Glutamatergic neuron (in vitro differentiated cells): ENCODE data around the gene MYEF2. TPM values are rescaled to one million over a fixed set of nuclear protein-coding genes. Genes with fewer than 3 reads are reported as not detected.

Source experiments
- DNase-seq: peaks from one replicate; pipeline ENCODE4 v3.0.0; 2022
- H3K27ac Mint-ChIP-seq: one replicate; pipeline ENCODE4 v1.8.0; 2020; ENCODE audit warnings: mild to moderate bottlenecking, mixed read lengths, inconsistent platforms; ENCODE audit not compliant: unreplicated experiment
- H3K27me3 Mint-ChIP-seq: one replicate; pipeline ENCODE4 v1.8.0; 2020; ENCODE audit warnings: mild to moderate bottlenecking, moderate library complexity, mixed read lengths, inconsistent platforms; ENCODE audit not compliant: unreplicated experiment
- H3K36me3 Mint-ChIP-seq: one replicate; pipeline ENCODE4 v1.8.0; 2020; ENCODE audit warnings: mild to moderate bottlenecking, mixed read lengths, inconsistent platforms; ENCODE audit not compliant: unreplicated experiment
- H3K4me1 Mint-ChIP-seq: one replicate; pipeline ENCODE4 v1.8.0; 2020; ENCODE audit warnings: mild to moderate bottlenecking, low read depth, mixed read lengths, inconsistent platforms; ENCODE audit not compliant: unreplicated experiment
- H3K4me3 Mint-ChIP-seq: one replicate; pipeline ENCODE4 v1.8.0; 2020; ENCODE audit warnings: mild to moderate bottlenecking, mixed read lengths, inconsistent platforms; ENCODE audit not compliant: unreplicated experiment
- H3K9me3 Mint-ChIP-seq: one replicate; pipeline ENCODE4 v1.8.0; 2020; ENCODE audit warnings: mild to moderate bottlenecking, moderate library complexity, mixed read lengths, inconsistent platforms; ENCODE audit not compliant: unreplicated experiment
- CTCF ChIP-seq: fragments of 200-600 bp; sonication (generic); IDR thresholded peaks from one replicate; pipeline ENCODE4 v1.5.0; 2021; ENCODE audit not compliant: partially characterized antibody, unreplicated experiment
- total RNA-seq: library from RNA; stranded (reverse); fragmentation: NEBNext Ultra II Directional; extraction: Animal tissue kit (Norgen Biotek cat#: 25700); gene quantifications from one replicate; pipeline ENCODE4 v1.2.1, GENCODE V29; 2021; ENCODE audit not compliant: unreplicated experiment

MYEF2 gene
- total RNA-seq, 1 donor from 2014 or later, result 245 TPM

GRCh38 chr15:48221261-48221660, 43.2 kb upstream of the MYEF2 start:
- DNase-seq, result no peak
- no peak for TF ChIP-seq CTCF
- no peaks in the 10 kb centered on the region for H3K9me3 Mint-ChIP-seq
- H3K27me3 Mint-ChIP-seq, result no peaks in the 10 kb centered on the region
- no peak overlapping the region for H3K27ac Mint-ChIP-seq
- no peaks in the 10 kb centered on the region for H3K36me3 Mint-ChIP-seq
- no peak overlapping the region for H3K4me3 Mint-ChIP-seq
- H3K4me1 Mint-ChIP-seq, result no peaks in the 10 kb centered on the region

- H3K27ac Mint-ChIP-seq, result no peak within 1 kb of the TSS
- H3K4me1 Mint-ChIP-seq, result no peaks in the 10 kb centered on the region
- H3K27me3 Mint-ChIP-seq, result no peaks in the 10 kb centered on the region
- no peaks in the 10 kb centered on the region for H3K9me3 Mint-ChIP-seq
- no peaks in the 10 kb centered on the region for H3K36me3 Mint-ChIP-seq
- no peak for DNase-seq
- H3K4me3 Mint-ChIP-seq, result no peak within 1 kb of the TSS
- TF ChIP-seq CTCF, result no peak
Observed at GRCh38 chr15:48205981-48206380, 27.9 kb upstream of the MYEF2 start, which contains the start of gene SLC12A1. Gene SLC12A1 (plus strand): TSS chr15:48206302. CDS start chr15:48207720, 1,418 bp downstream.

GRCh38 chr15:48202068-48202467, 24.0 kb upstream of the MYEF2 start:
- H3K36me3 Mint-ChIP-seq, result no peaks in the 10 kb centered on the region
- no peak overlapping the region for H3K27ac Mint-ChIP-seq
- no peaks in the 10 kb centered on the region for H3K9me3 Mint-ChIP-seq
- no peak for TF ChIP-seq CTCF
- no peaks in the 10 kb centered on the region for H3K27me3 Mint-ChIP-seq
- no peak overlapping the region for H3K4me3 Mint-ChIP-seq
- DNase-seq, result no peak
- no peaks in the 10 kb centered on the region for H3K4me1 Mint-ChIP-seq

DNA sequence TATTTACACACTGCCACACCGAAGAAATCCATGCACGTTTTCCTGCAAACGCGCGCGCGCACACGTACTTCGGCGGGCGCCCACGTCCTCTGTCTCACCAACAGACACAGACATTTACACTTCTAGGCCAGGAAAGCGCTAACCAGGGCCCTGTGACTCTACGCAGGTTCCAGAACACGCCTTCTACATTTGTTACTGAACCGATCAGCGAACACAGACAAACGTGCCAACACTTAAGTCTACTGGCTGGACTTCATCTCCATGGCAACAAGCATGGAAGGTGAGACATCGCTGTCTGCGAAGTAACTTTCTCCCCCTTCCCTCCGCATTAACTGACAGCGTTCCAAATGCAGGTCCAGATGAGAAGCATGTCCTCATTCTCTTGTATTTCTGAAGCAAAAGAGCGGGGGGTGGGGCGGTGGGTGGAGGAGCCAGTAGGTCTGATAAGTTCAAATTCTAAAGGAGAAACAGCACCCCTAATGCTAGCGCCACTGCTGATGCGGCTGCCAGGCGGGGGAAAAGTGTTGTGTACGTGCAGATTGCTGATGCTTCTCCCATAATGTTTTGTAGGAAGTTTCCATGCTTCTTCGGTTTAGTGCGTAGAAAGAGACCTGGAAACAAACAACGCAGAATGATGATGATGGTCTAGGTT, 13.6 kb upstream of the MYEF2 start, which contains the start of gene CTXN2:
Gene CTXN2, plus strand, starts transcription at position 92 of the 652 bp plus-strand sequence. CDS start 9,636 bp downstream, outside the sequence.
- peaks cover 12% of the 10 kb centered on the region for H3K4me1 Mint-ChIP-seq
- H3K36me3 Mint-ChIP-seq, result no peaks in the 10 kb centered on the region
- peak; percentile 28 for DNase-seq
- H3K27me3 Mint-ChIP-seq, result peaks cover 6% of the 10 kb centered on the region
- peak within 1 kb of the TSS; percentile 76 for H3K27ac Mint-ChIP-seq
- H3K9me3 Mint-ChIP-seq, result peaks cover 3% of the 10 kb centered on the region
- TF ChIP-seq CTCF, result no peak
- H3K4me3 Mint-ChIP-seq, result peak within 1 kb of the TSS; percentile 99

DNA sequence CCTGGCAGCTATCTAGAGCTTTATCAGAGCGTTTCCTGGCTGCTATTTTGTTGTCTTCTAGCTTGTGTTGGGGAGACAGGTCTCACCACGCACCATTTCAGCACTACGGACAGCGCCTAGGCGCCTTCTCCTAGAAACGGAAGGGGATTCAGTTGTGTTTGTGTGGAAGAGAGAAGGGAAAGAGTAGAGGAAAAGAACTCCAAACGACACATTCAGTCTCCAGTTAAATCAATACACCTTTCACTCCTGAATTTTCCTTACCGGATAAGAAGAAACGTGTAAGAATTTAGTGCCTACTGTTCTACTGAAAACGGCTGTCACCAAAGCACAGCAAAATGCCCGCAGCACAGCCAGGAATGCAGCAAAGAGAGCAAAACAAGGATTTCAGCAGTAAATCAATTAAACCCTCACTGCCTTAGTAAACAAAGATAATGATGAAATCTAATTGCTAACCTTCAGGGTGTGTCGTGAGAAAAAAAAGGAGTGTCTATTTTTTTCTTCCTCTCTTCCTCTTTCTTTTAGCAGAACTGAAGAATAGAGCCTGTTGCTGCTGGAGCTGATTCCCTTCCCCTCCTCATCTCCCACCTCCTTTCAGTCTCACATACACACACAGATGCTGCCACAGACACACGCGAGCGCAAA, 13.0 kb upstream of the MYEF2 start:
- Mint-ChIP-seq H3K9me3 (peaks cover 3% of the 10 kb centered on the region), H3K27me3 (peaks cover 6% of the 10 kb centered on the region), H3K36me3 (no peaks in the 10 kb centered on the region), H3K27ac (peak overlapping the region; percentile 76), H3K4me1 (peaks cover 12% of the 10 kb centered on the region), H3K4me3 (peak overlapping the region; percentile 99)
- DNase-seq, result peak; percentile 19
- TF ChIP-seq CTCF, result no peak
